ENCODE measurements around the gene ZNF398. TPM values are rescaled to one million over a fixed set of nuclear protein-coding genes. Genes with fewer than 3 reads are reported as not detected.

Gene ZNF398
- total and polyA plus RNA-seq, 2 of the 13 experiments (the other 11 are each of a cell fraction or from before 2014, with no cell fraction given) = 3.0 to 8.9 TPM

DNA sequence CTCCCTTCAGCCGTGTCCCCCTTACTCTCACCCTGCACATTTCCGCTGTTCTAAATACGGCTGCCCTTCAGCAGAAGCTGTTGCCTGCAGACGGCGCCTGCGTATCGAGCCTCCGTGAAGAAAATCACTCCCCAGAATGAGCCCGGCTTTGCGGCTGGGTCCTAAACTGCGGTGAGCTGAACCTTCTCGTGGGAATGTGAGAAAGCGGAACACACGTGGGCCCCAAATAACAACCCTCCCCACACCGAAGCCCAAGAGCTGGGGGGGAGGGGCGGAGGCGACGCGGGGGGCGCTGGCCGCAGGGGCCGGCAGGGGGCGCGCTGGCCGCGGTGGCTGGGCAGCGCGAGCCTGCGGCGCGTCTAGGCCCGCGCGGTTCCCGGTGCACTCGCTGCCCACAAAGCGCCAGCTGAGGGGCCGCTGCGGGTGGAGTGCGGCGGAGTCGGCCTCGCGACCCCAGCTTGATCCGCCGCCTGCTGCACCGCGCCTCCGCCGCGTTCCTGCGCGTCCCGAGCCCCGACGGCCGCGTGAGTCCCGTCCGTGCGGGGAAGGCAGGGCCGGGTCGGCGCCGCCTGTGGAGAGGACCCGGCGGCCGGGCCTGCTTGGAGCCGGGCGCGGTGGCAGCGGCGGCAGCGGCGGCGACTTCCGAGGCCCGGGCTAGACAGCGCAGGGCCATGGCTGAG, at the start of gene ZNF398 (continued):
- TF ChIP-seq AGO1 (IDR thresholded peaks at IDR 0.05; ENCODE audit: low read depth, low read length, poor library complexity, severe bottlenecking) = no peak
- TF ChIP-seq PCBP1 (IDR thresholded peaks at IDR 0.05; ENCODE audit: borderline replicate concordance, low read depth, low read length) = no peak
- TF ChIP-seq TP53 (CRISPR knock-in tag; conservative IDR thresholded peaks at IDR 0.05) = no peak
- TF ChIP-seq, protein P1, sequence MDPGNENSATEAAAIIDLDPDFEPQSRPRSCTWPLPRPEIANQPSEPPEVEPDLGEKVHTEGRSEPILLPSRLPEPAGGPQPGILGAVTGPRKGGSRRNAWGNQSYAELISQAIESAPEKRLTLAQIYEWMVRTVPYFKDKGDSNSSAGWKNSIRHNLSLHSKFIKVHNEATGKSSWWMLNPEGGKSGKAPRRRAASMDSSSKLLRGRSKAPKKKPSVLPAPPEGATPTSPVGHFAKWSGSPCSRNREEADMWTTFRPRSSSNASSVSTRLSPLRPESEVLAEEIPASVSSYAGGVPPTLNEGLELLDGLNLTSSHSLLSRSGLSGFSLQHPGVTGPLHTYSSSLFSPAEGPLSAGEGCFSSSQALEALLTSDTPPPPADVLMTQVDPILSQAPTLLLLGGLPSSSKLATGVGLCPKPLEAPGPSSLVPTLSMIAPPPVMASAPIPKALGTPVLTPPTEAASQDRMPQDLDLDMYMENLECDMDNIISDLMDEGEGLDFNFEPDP (CRISPR knock-in tag; conservative IDR thresholded peaks at IDR 0.05) = no peak
- TF ChIP-seq ZNF484 (CRISPR knock-in tag; IDR thresholded peaks at IDR 0.05; ENCODE audit: borderline replicate concordance, low read depth) = no peak
- no peak for TF ChIP-seq SETDB1 (CRISPR knock-in tag; IDR thresholded peaks at IDR 0.05; ENCODE audit: borderline replicate concordance)
- TF ChIP-seq ZMYM2 (CRISPR knock-in tag; IDR thresholded peaks at IDR 0.05) = no peak
- no peak for TF ChIP-seq ZNF773 (CRISPR knock-in tag; IDR thresholded peaks at IDR 0.05; ENCODE audit: borderline replicate concordance)
- TF ChIP-seq CCAR2 (optimal IDR thresholded peaks at IDR 0.05; ENCODE audit: low read depth, low read length) = no peak
- TF ChIP-seq, protein P2, sequence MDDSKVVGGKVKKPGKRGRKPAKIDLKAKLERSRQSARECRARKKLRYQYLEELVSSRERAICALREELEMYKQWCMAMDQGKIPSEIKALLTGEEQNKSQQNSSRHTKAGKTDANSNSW (CRISPR knock-in tag; IDR thresholded peaks at IDR 0.05; ENCODE audit: borderline replicate concordance) = no peak
- TF ChIP-seq ZNF629 (CRISPR knock-in tag; conservative IDR thresholded peaks at IDR 0.05) = no peak
- no peak for TF ChIP-seq FOXJ3 (CRISPR knock-in tag; IDR thresholded peaks at IDR 0.05; ENCODE audit: borderline replicate concordance)
- TF ChIP-seq, protein P3, sequence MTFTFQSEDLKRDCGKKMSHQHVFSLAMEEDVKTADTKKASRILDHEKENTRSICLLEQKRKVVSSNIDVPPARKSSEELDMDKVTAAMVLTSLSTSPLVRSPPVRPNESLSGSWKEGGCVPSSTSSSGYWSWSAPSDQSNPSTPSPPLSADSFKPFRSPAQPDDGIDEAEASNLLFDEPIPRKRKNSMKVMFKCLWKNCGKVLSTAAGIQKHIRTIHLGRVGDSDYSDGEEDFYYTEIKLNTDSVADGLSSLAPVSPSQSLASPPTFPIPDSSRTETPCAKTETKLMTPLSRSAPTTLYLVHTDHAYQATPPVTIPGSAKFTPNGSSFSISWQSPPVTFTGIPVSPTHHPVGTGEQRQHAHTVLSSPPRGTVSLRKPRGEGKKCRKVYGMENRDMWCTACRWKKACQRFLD (CRISPR knock-in tag; IDR thresholded peaks at IDR 0.05; ENCODE audit: borderline replicate concordance) = no peak
- TF ChIP-seq PRPF4 (IDR thresholded peaks at IDR 0.05; ENCODE audit: low read depth, low read length, poor library complexity, severe bottlenecking) = no peak
- TF ChIP-seq ATRX (CRISPR knock-in tag; IDR thresholded peaks at IDR 0.05; ENCODE audit: borderline replicate concordance) = no peak
- TF ChIP-seq, protein P4, sequence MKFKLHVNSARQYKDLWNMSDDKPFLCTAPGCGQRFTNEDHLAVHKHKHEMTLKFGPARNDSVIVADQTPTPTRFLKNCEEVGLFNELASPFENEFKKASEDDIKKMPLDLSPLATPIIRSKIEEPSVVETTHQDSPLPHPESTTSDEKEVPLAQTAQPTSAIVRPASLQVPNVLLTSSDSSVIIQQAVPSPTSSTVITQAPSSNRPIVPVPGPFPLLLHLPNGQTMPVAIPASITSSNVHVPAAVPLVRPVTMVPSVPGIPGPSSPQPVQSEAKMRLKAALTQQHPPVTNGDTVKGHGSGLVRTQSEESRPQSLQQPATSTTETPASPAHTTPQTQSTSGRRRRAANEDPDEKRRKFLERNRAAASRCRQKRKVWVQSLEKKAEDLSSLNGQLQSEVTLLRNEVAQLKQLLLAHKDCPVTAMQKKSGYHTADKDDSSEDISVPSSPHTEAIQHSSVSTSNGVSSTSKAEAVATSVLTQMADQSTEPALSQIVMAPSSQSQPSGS (CRISPR knock-in tag; IDR thresholded peaks at IDR 0.05) = no peak
- TF ChIP-seq REPIN1 (CRISPR knock-in tag; IDR thresholded peaks at IDR 0.05; ENCODE audit: borderline replicate concordance, low read depth) = no peak
- TF ChIP-seq, protein P5, sequence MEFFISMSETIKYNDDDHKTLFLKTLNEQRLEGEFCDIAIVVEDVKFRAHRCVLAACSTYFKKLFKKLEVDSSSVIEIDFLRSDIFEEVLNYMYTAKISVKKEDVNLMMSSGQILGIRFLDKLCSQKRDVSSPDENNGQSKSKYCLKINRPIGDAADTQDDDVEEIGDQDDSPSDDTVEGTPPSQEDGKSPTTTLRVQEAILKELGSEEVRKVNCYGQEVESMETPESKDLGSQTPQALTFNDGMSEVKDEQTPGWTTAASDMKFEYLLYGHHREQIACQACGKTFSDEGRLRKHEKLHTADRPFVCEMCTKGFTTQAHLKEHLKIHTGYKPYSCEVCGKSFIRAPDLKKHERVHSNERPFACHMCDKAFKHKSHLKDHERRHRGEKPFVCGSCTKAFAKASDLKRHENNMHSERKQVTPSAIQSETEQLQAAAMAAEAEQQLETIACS (CRISPR knock-in tag; IDR thresholded peaks at IDR 0.05) = no peak; the same call in 1 of the 2 replicates
- TF ChIP-seq, protein P6, sequence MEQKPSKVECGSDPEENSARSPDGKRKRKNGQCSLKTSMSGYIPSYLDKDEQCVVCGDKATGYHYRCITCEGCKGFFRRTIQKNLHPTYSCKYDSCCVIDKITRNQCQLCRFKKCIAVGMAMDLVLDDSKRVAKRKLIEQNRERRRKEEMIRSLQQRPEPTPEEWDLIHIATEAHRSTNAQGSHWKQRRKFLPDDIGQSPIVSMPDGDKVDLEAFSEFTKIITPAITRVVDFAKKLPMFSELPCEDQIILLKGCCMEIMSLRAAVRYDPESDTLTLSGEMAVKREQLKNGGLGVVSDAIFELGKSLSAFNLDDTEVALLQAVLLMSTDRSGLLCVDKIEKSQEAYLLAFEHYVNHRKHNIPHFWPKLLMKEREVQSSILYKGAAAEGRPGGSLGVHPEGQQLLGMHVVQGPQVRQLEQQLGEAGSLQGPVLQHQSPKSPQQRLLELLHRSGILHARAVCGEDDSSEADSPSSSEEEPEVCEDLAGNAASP (CRISPR knock-in tag; IDR thresholded peaks at IDR 0.05; ENCODE audit: borderline replicate concordance) = no peak
- no peak for TF ChIP-seq ZNF292 (CRISPR knock-in tag; IDR thresholded peaks at IDR 0.05; ENCODE audit: borderline replicate concordance, low read depth)
- TF ChIP-seq ZSCAN22 (CRISPR knock-in tag; IDR thresholded peaks at IDR 0.05) = no peak
- TF ChIP-seq ZNF24 (IDR thresholded peaks at IDR 0.05) = peak; percentile 22; the same call in 1 of the 2 replicates
